Activated CD8-positive, alpha-beta memory T cell treated with anti-CD3 and anti-CD28 coated beads, Interleukin-2, amount 50 U/mL, for 24 hours (primary cell): ENCODE data around the gene CDH3.
"Not testable (repeated sequence)": the region's sequence is repeated elsewhere in the genome, so short reads cannot be mapped to it uniquely, and the experiment has no call there.

Experiments
- DNase-seq: peaks from one replicate; pipeline ENCODE4 v3.0.0-alpha.2; 2020; ENCODE audit errors: extremely low read depth

The CDH3 gene

GRCh38 chr16:68704232-68704867, 59.2 kb downstream of the CDH3 start:
- peak; percentile 19 for DNase-seq

- DNase-seq, result no peak
These were observed 62.4 kb downstream of the CDH3 start for GRCh38 chr16:68707340-68708152.

- no peak for DNase-seq
These were observed 65.1 kb downstream of the CDH3 start for GRCh38 chr16:68710211-68710610.

- no peak for DNase-seq
These were observed 66.5 kb downstream of the CDH3 start for GRCh38 chr16:68711421-68712139.

- DNase-seq, result no peak
These were observed 68.3 kb downstream of the CDH3 start for GRCh38 chr16:68713361-68713760.

GRCh38 chr16:68715471-68715870, 70.4 kb downstream of the CDH3 start:
- no peak for DNase-seq

GRCh38 chr16:68716516-68716915, 71.4 kb downstream of the CDH3 start:
- DNase-seq, result not testable (repeated sequence)

- no peak for DNase-seq
These were observed 72.6 kb downstream of the CDH3 start for GRCh38 chr16:68717684-68718083.

- DNase-seq, result no peak
These were observed 73.5 kb downstream of the CDH3 start for GRCh38 chr16:68718590-68718989.

- DNase-seq, result no peak
These were observed 74.9 kb downstream of the CDH3 start for GRCh38 chr16:68719993-68720489.

- DNase-seq, result no peak
These were observed 77.3 kb downstream of the CDH3 start for GRCh38 chr16:68722119-68723024.

- no peak for DNase-seq
These were observed 79.7 kb downstream of the CDH3 start for GRCh38 chr16:68724797-68725196.

GRCh38 chr16:68728523-68728922, 83.4 kb downstream of the CDH3 start:
- DNase-seq, result no peak

GRCh38 chr16:68731637-68732036, 86.5 kb downstream of the CDH3 start:
- no peak for DNase-seq

- DNase-seq, result no peak
These were observed 87.1 kb downstream of the CDH3 start for GRCh38 chr16:68732042-68732680.

GRCh38 chr16:68732741-68733399, 87.8 kb downstream of the CDH3 start:
- no peak for DNase-seq

- DNase-seq, result no peak
These were observed 88.5 kb downstream of the CDH3 start for GRCh38 chr16:68733570-68733969.

GRCh38 chr16:68734782-68735181, 89.7 kb downstream of the CDH3 start:
- no peak for DNase-seq

- no peak for DNase-seq
These were observed 91.5 kb downstream of the CDH3 start for GRCh38 chr16:68736561-68736960.

- no peak for DNase-seq
These were observed 92.1 kb downstream of the CDH3 start, which contains the start of gene CDH1 for GRCh38 chr16:68737046-68737729. CDH1 (plus strand) TSS chr16:68737292; CDS start chr16:68737416, 124 bp downstream.
